ENCODE measurements around the gene ZNF700. TPM values are rescaled to one million over a fixed set of nuclear protein-coding genes. Genes with fewer than 3 reads are reported as not detected.
"Not testable (repeated sequence)": the region's sequence is repeated elsewhere in the genome, so short reads cannot be mapped to it uniquely, and the experiment has no call there.

Gene ZNF700
- 3.9 TPM for polyA plus RNA-seq

DNA sequence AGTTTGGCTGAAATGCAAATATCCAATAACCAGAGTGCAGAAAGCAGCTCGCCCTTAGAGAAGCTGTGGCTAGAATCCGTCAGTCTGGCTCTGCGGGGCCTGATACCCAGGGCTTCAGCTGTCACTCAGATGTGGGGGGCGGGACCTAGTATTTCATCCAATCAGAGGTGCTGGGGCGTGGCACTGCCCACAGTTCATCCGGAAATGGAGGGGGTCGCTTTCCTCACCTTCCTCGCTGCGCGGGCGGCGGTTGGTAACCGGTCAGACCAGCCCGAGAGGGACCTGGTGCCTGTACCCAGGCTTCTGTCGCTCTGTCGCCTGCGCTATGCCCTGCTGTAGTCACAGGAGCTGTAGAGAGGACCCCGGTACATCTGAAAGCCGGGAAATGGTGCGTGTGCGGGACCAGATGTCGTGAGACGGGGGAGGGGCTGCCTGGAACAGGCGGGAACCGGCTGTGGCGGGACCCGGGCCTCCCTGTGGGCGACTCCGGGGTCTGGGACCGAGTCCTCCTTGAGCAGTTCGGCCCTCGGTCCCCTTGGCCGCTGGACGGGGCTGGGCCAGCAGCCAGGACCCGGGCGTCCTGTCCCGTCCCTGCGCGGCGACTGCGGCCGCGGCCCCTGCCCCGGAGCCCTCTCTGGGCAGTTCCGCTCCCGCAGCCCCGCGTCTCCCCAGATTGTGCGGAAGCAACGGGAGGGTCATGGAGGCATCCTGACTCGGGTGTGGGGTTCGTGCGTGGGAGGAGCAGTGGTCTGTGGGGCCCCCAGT lies at the start of gene ZNF700:
TSS of gene ZNF700 (plus strand) at position 222 of the 765 bp plus-strand sequence. CDS start at position 326, 104 bp downstream.
- Mint-ChIP-seq H3K4me1 (peaks cover 26 to 28% (median 28%) of the 10 kb centered on the region in 3 donors), H3K27me3 (no peaks in the 10 kb centered on the region), H3K4me3 (peak within 1 kb of the TSS; percentile 90 to 99 (median 96)), H3K9me3 (no peaks in the 10 kb centered on the region), H3K36me3 (no peaks in the 10 kb centered on the region), H3K27ac (peak within 1 kb of the TSS; percentile 89 to 99 (median 92))

DNA sequence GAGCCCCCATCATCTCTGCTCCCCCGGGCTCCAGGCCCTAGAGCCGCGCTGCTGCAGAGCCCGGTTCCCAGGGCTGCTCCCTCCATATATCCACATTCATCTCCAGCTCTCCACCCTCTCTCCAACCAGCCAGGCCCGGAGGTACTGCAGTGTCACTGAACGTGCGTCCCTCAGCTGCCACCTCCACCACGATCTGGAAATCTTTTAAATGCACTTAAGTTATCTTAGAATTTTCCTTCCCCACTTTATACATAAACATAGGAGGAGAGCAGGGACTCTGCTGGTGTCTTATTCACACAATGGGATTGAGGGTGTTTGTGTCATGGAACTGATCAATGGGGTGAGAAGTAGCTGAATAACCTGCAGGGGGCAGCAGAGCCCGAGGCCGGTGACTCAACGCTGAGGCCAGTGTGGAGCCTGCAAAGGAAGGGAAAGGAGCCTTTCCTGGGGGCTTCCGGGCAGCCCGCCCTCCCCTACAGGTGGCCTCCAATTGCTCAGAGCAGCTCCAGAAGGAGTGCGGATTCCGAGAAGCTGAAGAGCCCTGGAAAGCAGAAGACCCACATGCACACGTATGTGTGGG lies 45.1 kb upstream of the ZNF700 start:
- not testable (repeated sequence) for H3K36me3 Mint-ChIP-seq, H3K9me3 Mint-ChIP-seq, H3K4me3 Mint-ChIP-seq, H3K27me3 Mint-ChIP-seq, H3K4me1 Mint-ChIP-seq
- H3K27ac Mint-ChIP-seq = peak overlapping the region in 2 of 3 donors; percentile 39 to 60

- no peak overlapping the region for H3K4me3 Mint-ChIP-seq
- peaks cover 0 to 2% (median 1%) of the 10 kb centered on the region in 3 donors for H3K4me1 Mint-ChIP-seq
- no peak overlapping the region for H3K27ac Mint-ChIP-seq
- H3K36me3 Mint-ChIP-seq = no peaks in the 10 kb centered on the region
- H3K9me3 Mint-ChIP-seq = peaks cover 0 to 4% (median 1%) of the 10 kb centered on the region in 3 donors
- H3K27me3 Mint-ChIP-seq = peaks cover 1% of the 10 kb centered on the region
Measured at GRCh38 chr19:11880598-11880997, 44.3 kb upstream of the ZNF700 start.

DNA sequence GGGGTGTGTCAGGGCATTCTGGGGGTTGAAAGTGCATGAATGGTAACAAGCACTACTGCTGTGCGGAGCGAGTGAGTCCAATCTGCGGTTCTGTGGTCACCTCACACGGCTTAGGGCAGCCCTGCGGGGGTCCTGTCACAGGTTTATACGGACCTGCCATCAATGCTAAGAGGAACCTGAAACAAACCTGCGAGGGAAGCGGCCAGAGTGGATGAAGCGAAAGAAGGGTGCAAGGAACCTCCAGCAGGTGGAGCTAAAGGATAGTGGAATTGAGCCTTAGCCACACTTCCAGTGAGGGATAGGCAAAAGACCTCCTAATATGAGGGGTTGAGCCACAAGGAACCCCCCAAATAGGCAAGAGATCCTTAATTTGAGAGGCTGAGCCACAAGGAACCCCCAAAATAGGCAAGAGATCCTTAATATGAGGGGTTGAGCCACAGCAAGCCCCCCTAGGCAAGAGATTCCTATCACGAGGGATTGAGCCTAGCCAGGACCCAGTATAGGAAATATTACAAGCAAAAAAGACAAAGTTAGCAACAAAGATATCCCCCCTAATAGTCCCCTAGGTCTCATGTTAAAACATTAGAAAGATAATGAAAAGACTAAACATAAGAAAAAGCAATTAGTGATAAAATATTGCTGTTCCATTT lies 43.6 kb upstream of the ZNF700 start:
- Mint-ChIP-seq H3K4me3 (no peak overlapping the region), H3K27ac (no peak overlapping the region), H3K9me3 (peaks cover 1 to 2% (median 1%) of the 10 kb centered on the region in 3 donors)

GRCh38 chr19:11882606-11883005 lies 42.3 kb upstream of the ZNF700 start:
- Mint-ChIP-seq H3K9me3 (peaks cover 0 to 4% (median 1%) of the 10 kb centered on the region in 3 donors), H3K36me3 (no peaks in the 10 kb centered on the region), H3K27me3 (peaks cover 1% of the 10 kb centered on the region), H3K4me3 (no peak overlapping the region), H3K4me1 (peaks cover 5% of the 10 kb centered on the region in 3 donors), H3K27ac (no peak overlapping the region)

More for the DNA sequence above, 43.6 kb upstream of the ZNF700 start:
- Mint-ChIP-seq H3K27me3 (peaks cover 1% of the 10 kb centered on the region), H3K4me1 (peaks cover 0 to 2% (median 1%) of the 10 kb centered on the region in 3 donors), H3K36me3 (no peaks in the 10 kb centered on the region)

DNA sequence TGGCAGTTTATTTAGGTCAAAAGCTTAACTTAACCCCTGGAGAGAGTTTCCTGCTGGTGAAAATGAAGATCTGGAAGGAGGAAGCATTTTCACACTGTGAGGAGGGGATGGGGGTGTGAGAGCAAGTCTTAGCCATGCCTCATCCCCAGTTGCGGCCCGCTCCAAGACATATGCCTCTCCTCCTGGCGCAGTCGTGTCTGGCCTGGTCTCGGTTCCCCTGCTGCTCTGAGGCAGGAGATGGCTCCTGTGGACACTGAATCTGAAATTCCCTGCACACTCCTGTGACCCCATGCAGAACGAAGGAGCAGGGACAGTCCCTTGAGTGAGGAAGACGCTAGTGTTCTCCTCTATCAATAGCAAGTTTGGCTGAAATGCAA lies 37.7 kb upstream of the ZNF700 start:
- H3K27ac Mint-ChIP-seq = peak overlapping the region in 1 of 3 donors; percentile 43
- H3K4me1 Mint-ChIP-seq = peaks cover 9 to 18% (median 12%) of the 10 kb centered on the region in 3 donors
- H3K9me3 Mint-ChIP-seq = peaks cover 0 to 4% (median 0%) of the 10 kb centered on the region in 3 donors
- H3K36me3 Mint-ChIP-seq = no peaks in the 10 kb centered on the region
- H3K27me3 Mint-ChIP-seq = peaks cover 4% of the 10 kb centered on the region
- peak overlapping the region; percentile 90 to 97 (median 94) for H3K4me3 Mint-ChIP-seq

DNA sequence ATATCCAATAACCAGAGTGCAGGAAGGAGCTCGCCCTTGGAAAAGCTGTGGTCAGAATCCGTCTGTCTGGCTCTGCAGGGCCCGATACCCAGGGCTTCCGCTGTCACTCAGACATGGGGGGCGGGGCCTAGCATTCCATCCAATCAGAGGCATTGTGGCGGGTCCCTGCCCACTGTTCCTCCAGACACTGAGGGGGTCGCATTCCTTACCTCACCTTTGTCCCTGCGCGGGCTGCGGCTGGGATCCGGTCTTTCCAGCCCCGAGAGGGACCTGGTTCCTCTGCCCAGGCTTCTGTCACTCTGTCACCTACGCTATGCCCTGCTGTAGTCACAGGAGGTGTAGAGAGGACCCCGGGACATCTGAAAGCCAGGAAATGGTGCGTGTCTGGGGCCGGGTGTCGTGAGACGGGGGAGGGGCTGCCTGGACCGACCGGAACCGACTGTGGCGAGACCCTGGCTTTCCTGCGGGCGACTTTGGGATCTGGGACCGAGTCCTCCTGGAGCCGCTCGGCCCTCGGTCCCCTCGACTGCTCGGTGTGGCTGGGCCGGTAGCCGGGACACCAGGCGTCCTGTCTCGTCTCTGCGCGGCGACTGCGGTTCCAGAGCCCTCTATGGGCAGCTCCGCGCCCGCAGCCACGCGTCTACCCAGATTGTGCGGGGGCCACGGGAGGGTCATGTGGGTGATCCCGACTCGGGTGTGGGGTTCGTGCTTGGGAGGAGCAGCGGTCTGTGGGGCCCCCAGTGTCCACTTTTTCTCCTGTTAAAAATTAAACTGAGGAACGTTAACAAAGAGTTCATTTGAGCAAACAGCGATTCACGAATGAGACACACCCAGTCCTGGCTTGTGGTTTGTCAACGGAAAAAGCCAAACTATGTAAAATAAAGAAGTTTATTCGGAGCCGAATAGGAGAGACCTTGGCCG lies 37.0 kb upstream of the ZNF700 start, which contains the start of gene ZNF69:
TSS of gene ZNF69 (plus strand) at position 172 of the 921 bp plus-strand sequence. CDS start at position 314, 142 bp downstream.
- peak within 1 kb of the TSS in 1 of 3 donors; percentile 43 for H3K27ac Mint-ChIP-seq
- H3K36me3 Mint-ChIP-seq = no peaks in the 10 kb centered on the region
- peaks cover 9 to 18% (median 12%) of the 10 kb centered on the region in 3 donors for H3K4me1 Mint-ChIP-seq
- H3K9me3 Mint-ChIP-seq = peaks cover 0 to 4% (median 0%) of the 10 kb centered on the region in 3 donors
- H3K4me3 Mint-ChIP-seq = peak within 1 kb of the TSS; percentile 90 to 97 (median 94)
- H3K27me3 Mint-ChIP-seq = peaks cover 4% of the 10 kb centered on the region

- H3K27ac Mint-ChIP-seq = not testable (repeated sequence)
Measured at GRCh38 chr19:11889901-11890300, 35.0 kb upstream of the ZNF700 start.

DNA sequence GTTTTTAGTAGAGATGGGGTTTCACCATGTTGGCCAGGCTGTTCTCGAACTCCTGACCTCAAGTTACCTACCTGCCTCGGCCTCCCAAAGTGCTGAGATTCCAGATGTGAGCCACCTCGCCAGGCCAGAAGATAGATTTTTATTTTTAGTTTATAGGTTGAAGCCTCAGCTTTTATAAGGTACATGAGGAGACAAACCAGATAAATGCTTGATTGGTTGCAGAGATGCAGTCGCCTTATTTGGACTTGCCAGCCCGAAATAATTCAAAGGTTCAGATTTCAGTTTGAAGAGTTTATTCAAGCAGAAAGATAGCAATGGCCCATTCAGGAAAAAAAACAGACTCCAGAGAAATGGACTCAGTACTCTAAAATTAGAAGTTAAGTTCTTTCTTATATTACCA lies 34.3 kb upstream of the ZNF700 start:
- H3K9me3 Mint-ChIP-seq = peaks cover 0 to 4% (median 0%) of the 10 kb centered on the region in 3 donors
- H3K27ac Mint-ChIP-seq = no peak overlapping the region
- H3K36me3 Mint-ChIP-seq = peaks cover 2% of the 10 kb centered on the region

More at GRCh38 chr19:11889901-11890300, 35.0 kb upstream of the ZNF700 start:
- Mint-ChIP-seq H3K4me3 (peak overlapping the region in 3 of 4 donors; percentile 1 to 19 (median 10)), H3K4me1 (peaks cover 9 to 18% (median 12%) of the 10 kb centered on the region in 3 donors)
- H3K36me3 Mint-ChIP-seq, H3K9me3 Mint-ChIP-seq, H3K27me3 Mint-ChIP-seq: not testable (repeated sequence)

GRCh38 chr19:11894851-11895250 lies 30.1 kb upstream of the ZNF700 start:
- Mint-ChIP-seq H3K9me3 (peaks cover 0 to 2% (median 0%) of the 10 kb centered on the region in 3 donors), H3K36me3 (peaks cover 3% of the 10 kb centered on the region), H3K4me1 (no peaks in the 10 kb centered on the region), H3K4me3 (no peak overlapping the region), H3K27ac (no peak overlapping the region), H3K27me3 (no peaks in the 10 kb centered on the region)

More for the DNA sequence above, 34.3 kb upstream of the ZNF700 start:
- Mint-ChIP-seq H3K4me3 (peak overlapping the region in 1 of 4 donors; percentile 6), H3K4me1 (peaks cover 9 to 18% (median 12%) of the 10 kb centered on the region in 3 donors), H3K27me3 (peaks cover 2% of the 10 kb centered on the region)

GRCh38 chr19:11902228-11902627 lies 22.7 kb upstream of the ZNF700 start:
- H3K4me1 Mint-ChIP-seq = no peaks in the 10 kb centered on the region
- no peaks in the 10 kb centered on the region for H3K27me3 Mint-ChIP-seq
- H3K27ac Mint-ChIP-seq = no peak overlapping the region
- peaks cover 10% of the 10 kb centered on the region for H3K36me3 Mint-ChIP-seq
- H3K4me3 Mint-ChIP-seq = no peak overlapping the region
- peaks cover 6 to 25% (median 19%) of the 10 kb centered on the region in 3 donors for H3K9me3 Mint-ChIP-seq

- Mint-ChIP-seq H3K27me3 (no peaks in the 10 kb centered on the region), H3K27ac (no peak overlapping the region), H3K4me1 (no peaks in the 10 kb centered on the region), H3K9me3 (peaks cover under 1 to 28% (median 20%) of the 10 kb centered on the region in 3 donors), H3K36me3 (peaks cover 9% of the 10 kb centered on the region), H3K4me3 (peak overlapping the region in 1 of 4 donors; percentile 65)
Measured at GRCh38 chr19:11905928-11906327, 19.0 kb upstream of the ZNF700 start.

GRCh38 chr19:11911937-11912336 lies 13.0 kb upstream of the ZNF700 start:
- H3K9me3 Mint-ChIP-seq = peaks cover 2 to 24% (median 13%) of the 10 kb centered on the region in 3 donors

GRCh38 chr19:11914417-11915051 lies 10.4 kb upstream of the ZNF700 start:
- H3K9me3 Mint-ChIP-seq = peaks cover 2 to 12% (median 10%) of the 10 kb centered on the region in 3 donors
- H3K4me3 Mint-ChIP-seq = not testable (repeated sequence)

More at GRCh38 chr19:11911937-11912336, 13.0 kb upstream of the ZNF700 start:
- not testable (repeated sequence) for H3K27ac Mint-ChIP-seq, H3K4me1 Mint-ChIP-seq, H3K36me3 Mint-ChIP-seq, H3K4me3 Mint-ChIP-seq, H3K27me3 Mint-ChIP-seq

More at GRCh38 chr19:11914417-11915051, 10.4 kb upstream of the ZNF700 start:
- not testable (repeated sequence) for H3K36me3 Mint-ChIP-seq, H3K27ac Mint-ChIP-seq, H3K4me1 Mint-ChIP-seq, H3K27me3 Mint-ChIP-seq
